Measurements from ENCODE around the gene HOXD12.

GRCh38 chr2:176125772-176126054 lies 26.1 kb downstream of the HOXD12 start:
- TF ChIP-seq CTCF (IDR thresholded peaks at IDR 0.05) (no peak), POLR2A (IDR thresholded peaks at IDR 0.05) (no peak)

Data from lower leg skin (tissue), 3 donors.